HCT116 (cell line): ENCODE data around the gene LYPD8.

Experiments used
- CTCF ChIP-seq, 3 experiments: fragments of 200-600 bp in 1 of 3; sonication (generic) in 1 of 3; IDR thresholded peaks in 2 of 3; conservative IDR thresholded peaks in 1 of 3; 2 replicates each; pipeline ENCODE4 v1.5.1; 2012 to 2017; ENCODE audit warnings: low read depth in 2 of 3, low read length in 2 of 3, antibody characterized with exemption in 1 of 3, borderline replicate concordance in 1 of 3, control low read depth in 1 of 3, mild to moderate bottlenecking in 1 of 3, mixed read lengths in 1 of 3, mixed run types in 1 of 3, moderate library complexity in 1 of 3; ENCODE audit not compliant: insufficient read depth in 1 of 3
- EGR1 ChIP-seq: IDR thresholded peaks from 2 replicates; pipeline ENCODE4 v1.6.1; 2012; ENCODE audit warnings: low read depth
- EZH2 ChIP-seq: fragments of 200-600 bp; sonication (generic); IDR thresholded peaks from 2 replicates; pipeline ENCODE4 v1.6.1; 2017; ENCODE audit warnings: antibody characterized with exemption, mixed run types

GRCh38 chr1:248714248-248714647, 41.3 kb downstream of the LYPD8 start:
- TF ChIP-seq EGR1 (no peak), CTCF (IDR thresholded peaks at IDR 0.05 in 2 of 3, conservative IDR thresholded peaks at IDR 0.05 in 1 of 3; ENCODE audit: borderline replicate concordance in 1 of 3, insufficient read depth in 1 of 3, low read depth in 2 of 3, low read length in 2 of 3) (no peak), EZH2 (no peak)
